Neural cell (in vitro differentiated cells): ENCODE data around the gene NDUFAF5. TPM values are rescaled to one million over a fixed set of nuclear protein-coding genes. Genes with fewer than 3 reads are reported as not detected.

Experiments
- H2AFZ ChIP-seq: fragments of 200-600, 300-800 bp; sonication (generic), shearing (Covaris generic); 2 replicates; pipeline ENCODE4 v1.6.0; 2014; ENCODE audit warnings: low read depth, mild to moderate bottlenecking, antibody characterized with exemption, low read length, moderate library complexity
- H3F3A ChIP-seq: fragments of 200-600 bp; shearing (Covaris generic); 2 replicates; pipeline ENCODE4 v1.6.1; 2016; ENCODE audit warnings: mild to moderate bottlenecking, moderate library complexity, mixed read lengths, antibody characterized with exemption, low read length; ENCODE audit not compliant: insufficient read depth, poor library complexity, severe bottlenecking
- H3K27ac ChIP-seq: fragments of 200-600, 300-800 bp; sonication (generic), shearing (Covaris generic); 2 replicates; pipeline ENCODE4 v1.5.1; 2014; ENCODE audit warnings: mild to moderate bottlenecking, low read length, moderate library complexity
- H3K27me3 ChIP-seq: fragments of 300-800, 200-600 bp; sonication (generic), shearing (Covaris generic); 2 replicates; pipeline ENCODE4 v1.6.0; 2014; ENCODE audit warnings: mild to moderate bottlenecking, low read depth, low read length, moderate library complexity; ENCODE audit not compliant: insufficient read depth
- H3K36me3 ChIP-seq: fragments of 300-800, 200-600 bp; sonication (generic), shearing (Covaris generic); 2 replicates; pipeline ENCODE4 v1.5.1; 2014; ENCODE audit warnings: mild to moderate bottlenecking, antibody characterized with exemption, low read length, moderate library complexity; ENCODE audit not compliant: insufficient read depth
- H3K4me2 ChIP-seq: fragments of 300-800, 200-600 bp; sonication (generic), shearing (Covaris generic); 2 replicates; pipeline ENCODE4 v1.6.0; 2014; ENCODE audit warnings: mild to moderate bottlenecking, low read length
- H3K4me3 ChIP-seq: fragments of 300-800, 200-600 bp; sonication (generic), shearing (Covaris generic); 2 replicates; pipeline ENCODE4 v1.5.1; 2014; ENCODE audit warnings: mild to moderate bottlenecking, low read length, moderate library complexity
- H3K79me2 ChIP-seq: fragments of 200-600 bp; shearing (Covaris generic); replicated peaks from 2 replicates; pipeline ENCODE4 v1.6.0; 2014; ENCODE audit warnings: mild to moderate bottlenecking, low read length, moderate library complexity; ENCODE audit not compliant: insufficient read depth
- H3K9ac ChIP-seq: fragments of 300-800, 200-600 bp; sonication (generic), shearing (Covaris generic); 2 replicates; pipeline ENCODE4 v1.6.1; 2016; ENCODE audit warnings: mild to moderate bottlenecking, low read length, mixed read lengths
- H3K9me2 ChIP-seq: fragments of 200-600 bp; shearing (Covaris generic); 2 replicates; pipeline ENCODE4 v1.6.1; 2016; ENCODE audit warnings: mild to moderate bottlenecking, low read length, mixed read lengths; ENCODE audit not compliant: insufficient read depth
- H3K9me3 ChIP-seq: fragments of 200-600, 300-800 bp; sonication (generic), shearing (Covaris generic); 2 replicates; pipeline ENCODE4 v1.6.1; 2016; ENCODE audit warnings: mild to moderate bottlenecking, mixed run types, low read length, moderate library complexity, mixed read lengths
- H4K20me1 ChIP-seq: fragments of 200-600 bp; shearing (Covaris generic); 2 replicates; pipeline ENCODE4 v1.6.1; 2016; ENCODE audit warnings: mild to moderate bottlenecking, mixed run types; ENCODE audit not compliant: insufficient read depth
- CTCF ChIP-seq: fragments of 450-650 bp; IDR thresholded peaks from 2 replicates; pipeline ENCODE4 v1.5.1; 2014; ENCODE audit warnings: antibody characterized with exemption, mild to moderate bottlenecking, moderate library complexity; ENCODE audit not compliant: poor library complexity, severe bottlenecking
- EP300 ChIP-seq: fragments of 450-650 bp; conservative IDR thresholded peaks from 2 replicates; pipeline ENCODE4 v1.6.1; 2014; ENCODE audit warnings: antibody characterized with exemption, mild to moderate bottlenecking, moderate library complexity; ENCODE audit not compliant: poor library complexity, severe bottlenecking
- EZH2 ChIP-seq: fragments of 200-600, 300-800 bp; shearing (Covaris generic), sonication (generic); IDR thresholded peaks from 2 replicates; pipeline ENCODE4 v1.6.1; 2014; ENCODE audit warnings: antibody characterized with exemption, low read length, borderline replicate concordance, mild to moderate bottlenecking; ENCODE audit not compliant: insufficient read depth, poor library complexity, severe bottlenecking
- MXI1 ChIP-seq: fragments of 450-650 bp; conservative IDR thresholded peaks from 2 replicates; pipeline ENCODE4 v1.6.1; 2014; ENCODE audit warnings: antibody characterized with exemption, mild to moderate bottlenecking; ENCODE audit not compliant: poor library complexity, severe bottlenecking
- POLR2AphosphoS5 ChIP-seq: IDR thresholded peaks from 2 replicates; pipeline ENCODE4 v1.6.1; 2012
- RAD21 ChIP-seq: fragments of 450-650 bp; conservative IDR thresholded peaks from 2 replicates; pipeline ENCODE4 v1.6.1; 2014; ENCODE audit warnings: antibody characterized with exemption, mild to moderate bottlenecking, moderate library complexity
- REST ChIP-seq: IDR thresholded peaks from 2 replicates; pipeline ENCODE4 v1.6.1; 2012; ENCODE audit warnings: borderline replicate concordance
- SMC3 ChIP-seq: fragments of 450-650 bp; conservative IDR thresholded peaks from 2 replicates; pipeline ENCODE4 v1.6.1; 2014; ENCODE audit warnings: antibody characterized with exemption, mild to moderate bottlenecking, moderate library complexity; ENCODE audit not compliant: poor library complexity
- TAF1 ChIP-seq: IDR thresholded peaks from 2 replicates; pipeline ENCODE4 v1.6.1; 2012; ENCODE audit warnings: low read depth
- polyA plus RNA-seq: library from polyadenylated mRNA; depleted of rRNA; stranded (reverse); fragments of >200 nt; gene quantifications from 2 replicates; pipeline ENCODE4 v1.2.3, GENCODE V29; 2014

Gene NDUFAF5
- polyA plus RNA-seq, 1 donor from 2014 or later = 103 TPM

GRCh38 chr20:13822459-13822858 lies 37.6 kb downstream of the NDUFAF5 start:
- no peak overlapping the region for H3K4me3 ChIP-seq
- no peaks in the 10 kb centered on the region for H3K9me3 ChIP-seq
- TF ChIP-seq SMC3 = no peak
- no peak for TF ChIP-seq REST
- TF ChIP-seq RAD21 = no peak
- no peak for TF ChIP-seq POLR2AphosphoS5
- no peak for TF ChIP-seq TAF1
- no peak for TF ChIP-seq EP300
- TF ChIP-seq CTCF = no peak
- no peak for TF ChIP-seq EZH2
- TF ChIP-seq MXI1 = no peak

GRCh38 chr20:13824459-13824858 lies 39.6 kb downstream of the NDUFAF5 start:
- Histone ChIP-seq H3F3A (no peaks in the 10 kb centered on the region), H4K20me1 (no peaks in the 10 kb centered on the region), H3K9ac (no peak overlapping the region), H3K9me3 (no peaks in the 10 kb centered on the region), H3K27ac (no peak overlapping the region), H3K79me2 (no peaks in the 10 kb centered on the region), H2AFZ (no peak overlapping the region), H3K4me2 (no peak overlapping the region), H3K9me2 (no peaks in the 10 kb centered on the region), H3K36me3 (no peaks in the 10 kb centered on the region), H3K4me3 (no peak overlapping the region), H3K27me3 (no peaks in the 10 kb centered on the region)
- no peak for TF ChIP-seq MXI1
- TF ChIP-seq POLR2AphosphoS5 = no peak
- no peak for TF ChIP-seq RAD21
- TF ChIP-seq EZH2 = no peak

More at GRCh38 chr20:13822459-13822858, 37.6 kb downstream of the NDUFAF5 start:
- Histone ChIP-seq H3K79me2 (no peaks in the 10 kb centered on the region), H4K20me1 (no peaks in the 10 kb centered on the region), H3K9ac (no peak overlapping the region), H2AFZ (no peak overlapping the region), H3K27me3 (no peaks in the 10 kb centered on the region), H3K36me3 (peaks cover 5% of the 10 kb centered on the region), H3K27ac (no peak overlapping the region), H3K9me2 (no peaks in the 10 kb centered on the region), H3F3A (no peaks in the 10 kb centered on the region), H3K4me2 (no peak overlapping the region)

DNA sequence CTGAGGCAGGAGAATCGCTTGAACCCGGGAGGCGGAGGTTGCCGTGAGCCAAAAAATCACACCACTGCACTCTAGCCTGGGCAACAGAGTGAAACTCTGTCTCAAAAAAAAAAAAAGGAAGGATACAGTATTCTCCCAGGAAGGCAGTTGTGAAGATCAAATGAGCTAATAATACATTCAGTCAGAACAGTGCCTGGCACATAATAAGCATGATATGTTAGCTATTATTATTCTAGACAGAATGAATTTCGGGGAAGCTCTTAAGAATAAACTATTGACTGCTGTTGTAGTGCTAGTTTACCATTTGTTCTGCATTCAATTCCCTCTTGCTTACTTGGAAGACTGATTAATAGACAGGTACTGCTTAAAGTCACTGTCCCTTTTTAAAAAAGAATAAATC lies 40.6 kb downstream of the NDUFAF5 start:
- H3K27ac ChIP-seq = no peak overlapping the region
- H3F3A ChIP-seq = no peaks in the 10 kb centered on the region
- H4K20me1 ChIP-seq = no peaks in the 10 kb centered on the region
- H3K9me3 ChIP-seq = no peaks in the 10 kb centered on the region
- H3K36me3 ChIP-seq = no peaks in the 10 kb centered on the region
- H3K4me3 ChIP-seq = no peak overlapping the region
- TF ChIP-seq CTCF = no peak
- no peak for TF ChIP-seq RAD21
- no peak for TF ChIP-seq TAF1
- TF ChIP-seq REST = no peak
- no peak for TF ChIP-seq EP300
- no peak for TF ChIP-seq SMC3
- TF ChIP-seq EZH2 = no peak
- TF ChIP-seq POLR2AphosphoS5 = no peak
- TF ChIP-seq MXI1 = no peak
- H3K9ac ChIP-seq = no peak overlapping the region
- H3K9me2 ChIP-seq = no peaks in the 10 kb centered on the region
- no peak overlapping the region for H2AFZ ChIP-seq
- H3K27me3 ChIP-seq = no peaks in the 10 kb centered on the region
- no peaks in the 10 kb centered on the region for H3K79me2 ChIP-seq
- no peak overlapping the region for H3K4me2 ChIP-seq
